SIG-M5 treated with dmso at 0.1 percent for 504 hours (cell line): ENCODE data around the gene LIMK2.
"Not testable (repeated sequence)": the region's sequence is repeated elsewhere in the genome, so short reads cannot be mapped to it uniquely, and the experiment has no call there.

Experiments used
- DNase-seq: peaks from one replicate; lab custom pipeline; 2025; ENCODE audit not compliant: unreplicated experiment; lab: John Stamatoyannopoulos, UW

LIMK2 gene

DNA sequence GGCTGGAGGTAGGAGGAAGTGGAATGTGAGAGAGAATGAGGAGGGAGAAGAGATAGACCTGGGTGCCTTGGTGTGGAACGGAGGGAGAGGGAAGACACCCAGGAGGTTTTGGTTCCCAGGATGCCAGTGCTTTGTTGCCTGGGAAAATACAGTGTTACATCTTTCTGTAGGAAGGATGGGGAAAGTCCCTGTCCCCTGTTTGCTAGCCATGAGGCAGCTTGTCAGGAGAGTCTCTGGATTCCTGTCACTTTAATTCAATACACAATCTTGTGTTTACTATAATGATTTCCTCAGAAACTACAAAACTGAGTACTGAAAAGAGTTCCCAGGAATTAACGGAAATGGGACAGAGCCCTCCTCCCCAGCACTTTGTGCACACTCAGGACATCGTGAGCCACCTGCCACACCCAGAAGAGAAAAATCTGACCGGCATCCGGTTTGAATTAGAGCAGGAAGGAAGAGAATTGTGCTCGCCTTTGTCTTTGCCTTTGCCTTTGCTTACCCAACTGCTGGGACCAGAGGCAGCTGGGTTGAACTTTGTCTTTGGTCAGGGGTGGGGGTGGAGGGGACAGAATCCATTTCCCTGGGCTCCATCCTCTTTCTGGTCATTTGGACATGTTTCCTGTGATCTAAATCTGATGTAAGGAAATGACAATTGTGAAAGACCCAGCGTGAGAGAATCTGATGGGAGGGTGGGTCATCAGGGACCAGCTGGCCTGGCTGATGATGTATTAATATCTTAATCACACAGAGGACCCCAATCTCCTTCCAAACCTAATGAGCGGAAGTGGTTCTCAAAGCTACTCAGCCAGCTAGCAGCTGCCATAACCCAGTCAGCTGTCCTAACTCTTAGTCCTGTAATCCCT lies 1.3 kb upstream of the LIMK2 start:
- DNase-seq, result no peak

GRCh38 chr22:31211482-31211861 lies 626 bp upstream of the LIMK2 start:
- no peak for DNase-seq

- no peak for DNase-seq
Measured at GRCh38 chr22:31212783-31213629, 908 bp downstream of the LIMK2 start.

GRCh38 chr22:31215018-31215535 lies 3.0 kb downstream of the LIMK2 start:
- no peak for DNase-seq

DNA sequence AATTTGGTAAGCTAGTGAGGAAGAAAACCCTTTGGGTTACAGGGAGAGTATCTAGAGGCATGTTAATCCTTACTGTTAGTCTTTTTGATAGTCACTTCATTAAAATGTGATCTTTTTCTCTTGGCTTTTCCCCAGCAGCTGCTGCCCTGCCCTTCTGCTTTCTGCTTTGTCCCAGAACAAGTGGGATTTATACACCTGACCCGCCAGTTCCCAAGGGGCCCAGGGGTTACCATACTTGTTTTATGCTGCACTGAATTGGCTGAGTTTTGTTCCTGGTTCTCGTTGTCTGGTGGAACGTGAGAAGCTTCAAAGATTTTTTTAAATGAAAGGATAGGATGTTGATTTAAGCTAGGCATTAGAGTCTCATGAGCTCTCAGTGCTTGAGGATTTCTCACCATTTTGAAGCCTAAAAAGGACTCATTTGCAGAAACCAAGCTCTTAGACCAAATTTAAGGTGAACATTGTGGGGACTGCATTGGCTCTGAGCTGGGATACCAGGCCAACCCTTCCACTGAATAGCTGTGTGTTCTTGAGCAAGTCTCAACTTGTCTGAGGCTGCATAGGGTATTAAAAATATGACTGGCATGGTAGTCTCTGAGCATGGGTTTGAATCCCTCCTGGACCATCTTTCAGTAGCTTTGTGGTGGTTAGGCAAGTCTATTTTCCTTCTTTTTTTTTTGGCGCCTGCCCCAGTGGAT lies 6.6 kb downstream of the LIMK2 start:
- no peak for DNase-seq

- no peak for DNase-seq
Measured at GRCh38 chr22:31221084-31221483, 9.0 kb downstream of the LIMK2 start.

DNA sequence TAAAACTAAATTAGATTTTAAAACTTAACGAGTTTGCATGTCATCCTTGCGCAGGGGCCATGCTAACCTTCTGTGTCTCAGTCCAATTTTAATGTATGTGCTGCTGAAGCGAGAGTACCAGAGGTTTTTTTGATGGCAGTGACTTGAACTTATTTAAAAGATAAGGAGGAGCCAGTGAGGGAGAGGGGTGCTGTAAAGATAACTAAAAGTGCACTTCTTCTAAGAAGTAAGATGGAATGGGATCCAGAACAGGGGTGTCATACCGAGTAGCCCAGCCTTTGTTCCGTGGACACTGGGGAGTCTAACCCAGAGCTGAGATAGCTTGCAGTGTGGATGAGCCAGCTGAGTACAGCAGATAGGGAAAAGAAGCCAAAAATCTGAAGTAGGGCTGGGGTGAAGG lies 10.6 kb downstream of the LIMK2 start:
- no peak for DNase-seq

DNA sequence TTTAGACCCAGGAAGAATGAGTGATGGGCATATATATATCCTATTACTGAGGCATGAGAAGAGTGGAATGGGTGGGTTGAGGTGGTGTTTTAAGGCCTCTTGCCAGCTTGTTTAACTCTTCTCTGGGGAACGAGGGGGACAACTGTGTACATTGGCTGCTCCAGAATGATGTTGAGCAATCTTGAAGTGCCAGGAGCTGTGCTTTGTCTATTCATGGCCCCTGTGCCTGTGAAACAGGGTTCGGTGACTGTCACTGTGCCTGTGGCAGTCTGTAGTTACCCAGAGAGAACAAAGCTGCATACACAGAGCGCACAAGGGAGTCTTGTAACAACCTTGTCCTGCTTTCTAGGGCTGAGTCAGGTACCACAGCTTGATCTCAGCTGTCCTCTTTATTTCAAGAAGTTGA lies 11.7 kb downstream of the LIMK2 start:
- peak; percentile 25 for DNase-seq

DNA sequence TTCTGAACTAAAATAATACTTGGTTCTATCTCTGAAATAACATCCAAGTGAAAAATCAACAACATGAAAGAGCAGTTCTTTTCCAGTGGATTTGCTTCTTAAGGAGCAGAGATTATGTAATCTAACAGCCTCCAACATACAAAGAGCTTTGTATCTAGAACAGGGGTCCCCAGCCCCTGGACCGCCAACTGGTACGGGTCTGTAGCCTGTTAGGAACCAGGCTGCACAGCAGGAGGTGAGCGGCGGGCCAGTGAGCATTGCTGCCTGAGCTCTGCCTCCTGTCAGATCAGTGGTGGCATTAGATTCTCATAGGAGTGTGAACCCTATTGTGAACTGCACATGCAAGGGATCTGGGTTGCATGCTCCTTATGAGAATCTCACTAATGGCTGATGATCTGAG lies 12.6 kb downstream of the LIMK2 start:
- not testable (repeated sequence) for DNase-seq

DNA sequence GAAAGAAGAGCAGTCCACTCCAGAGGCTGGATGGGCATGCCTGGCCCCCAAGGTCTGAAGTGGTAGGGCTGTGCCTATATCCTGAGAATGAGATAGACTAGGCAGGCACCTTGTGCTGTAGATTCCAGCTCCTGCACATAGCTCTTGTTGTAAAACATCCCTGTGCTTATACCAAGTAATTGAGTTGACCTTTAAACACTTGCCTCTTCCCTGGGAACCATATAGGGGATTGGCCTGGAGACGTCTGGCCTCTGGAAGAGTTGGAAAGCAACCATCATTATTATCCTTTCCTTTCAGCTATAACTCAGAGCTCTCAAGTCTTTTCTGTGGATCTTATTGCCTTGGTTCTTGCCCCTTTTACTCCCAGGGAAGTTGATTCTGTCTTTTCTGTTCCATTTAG lies 15.1 kb downstream of the LIMK2 start:
- no peak for DNase-seq

DNA sequence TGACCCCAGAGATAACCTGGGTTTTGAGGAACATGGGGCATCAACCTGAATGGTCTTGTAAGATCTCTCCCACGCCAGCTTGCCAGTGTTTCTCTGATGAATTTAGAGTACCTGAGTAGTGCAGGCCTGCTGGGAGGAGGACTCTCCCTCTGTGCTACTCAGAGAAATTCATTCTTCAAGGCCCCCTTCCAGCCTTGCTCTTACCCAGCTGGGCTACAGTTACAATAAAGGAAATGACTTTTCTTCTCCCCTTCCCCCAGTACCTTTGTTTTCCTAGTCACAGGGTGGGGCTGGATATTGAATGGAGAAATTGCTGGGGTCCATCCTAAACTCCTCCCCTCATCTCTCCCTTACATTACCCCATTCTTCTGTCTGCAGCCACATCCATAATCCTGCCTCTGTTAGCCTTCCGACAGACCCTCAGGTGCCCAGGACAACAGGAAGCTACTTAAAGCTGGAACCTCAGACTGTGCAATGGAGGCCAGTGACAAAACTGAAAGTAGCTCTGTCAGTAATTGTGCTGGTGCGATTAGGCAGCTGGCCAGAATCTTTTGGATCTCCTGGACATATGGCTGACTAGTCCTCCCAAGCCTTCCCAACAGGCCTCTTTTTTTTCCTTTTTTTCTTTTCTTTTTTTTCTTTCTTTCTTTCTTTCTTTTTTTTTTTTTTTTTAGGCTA lies 17.4 kb downstream of the LIMK2 start:
- DNase-seq, result no peak

- peak; percentile 82 for DNase-seq
Measured at GRCh38 chr22:31230155-31230870, 18.2 kb downstream of the LIMK2 start.

DNA sequence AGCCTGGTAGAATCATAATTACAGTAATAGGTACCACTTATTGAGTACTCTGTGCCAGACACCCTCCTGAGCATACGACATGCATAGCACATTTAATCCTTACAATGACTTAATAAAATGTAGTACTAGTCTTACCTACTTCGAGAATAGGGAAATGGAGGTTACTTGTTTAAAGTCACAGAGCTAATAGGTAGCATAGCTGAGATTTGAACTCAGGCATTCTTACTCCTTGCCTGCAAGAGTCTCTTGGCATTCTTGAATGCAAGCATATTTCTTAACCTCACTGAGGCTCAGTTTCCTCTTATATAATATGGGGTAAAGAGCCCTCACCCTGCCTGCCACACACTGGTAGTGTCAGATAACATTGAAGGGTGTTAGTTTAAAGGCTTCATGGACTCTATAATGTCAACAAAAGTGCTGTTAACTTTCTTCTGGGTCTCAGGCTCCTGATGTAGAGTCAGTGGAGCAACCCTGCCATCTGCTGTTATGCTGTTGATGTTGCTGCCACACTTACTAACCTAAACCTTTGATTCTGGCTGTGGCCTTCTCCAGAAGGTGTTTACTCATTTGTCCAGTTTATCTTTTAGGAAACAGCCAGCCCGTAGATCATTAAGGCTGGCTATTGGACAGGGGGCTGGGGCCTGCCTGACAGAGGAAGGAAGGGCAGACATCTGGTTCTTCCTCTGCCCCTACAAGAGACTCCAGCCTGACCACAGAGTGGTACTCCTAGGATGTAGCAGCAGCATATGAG lies 18.9 kb downstream of the LIMK2 start:
- DNase-seq, result peak; percentile 21

- no peak for DNase-seq
Measured at GRCh38 chr22:31233001-31233400, 20.9 kb downstream of the LIMK2 start.

- no peak for DNase-seq
Measured at GRCh38 chr22:31235081-31235480, 23.0 kb downstream of the LIMK2 start.

DNA sequence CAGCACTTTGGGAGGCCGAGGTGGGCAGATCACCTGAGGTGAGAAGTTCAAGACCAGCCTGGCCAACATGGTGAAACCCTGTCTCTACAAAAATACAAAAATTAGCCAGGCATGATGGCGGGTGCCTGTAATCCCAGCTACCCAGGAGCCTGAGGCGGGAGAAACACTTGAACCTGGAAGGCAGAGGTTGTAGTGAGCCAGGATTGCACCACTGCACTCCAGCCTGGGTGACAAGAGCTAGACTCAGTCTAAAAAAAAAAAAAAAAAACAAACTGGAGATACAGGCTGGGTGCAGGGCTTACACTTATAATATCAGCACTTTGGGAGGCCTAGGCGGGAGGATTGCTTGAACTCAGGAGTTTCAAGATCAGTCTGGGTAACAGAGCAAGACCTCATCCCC lies 23.9 kb downstream of the LIMK2 start:
- DNase-seq, result not testable (repeated sequence)

DNA sequence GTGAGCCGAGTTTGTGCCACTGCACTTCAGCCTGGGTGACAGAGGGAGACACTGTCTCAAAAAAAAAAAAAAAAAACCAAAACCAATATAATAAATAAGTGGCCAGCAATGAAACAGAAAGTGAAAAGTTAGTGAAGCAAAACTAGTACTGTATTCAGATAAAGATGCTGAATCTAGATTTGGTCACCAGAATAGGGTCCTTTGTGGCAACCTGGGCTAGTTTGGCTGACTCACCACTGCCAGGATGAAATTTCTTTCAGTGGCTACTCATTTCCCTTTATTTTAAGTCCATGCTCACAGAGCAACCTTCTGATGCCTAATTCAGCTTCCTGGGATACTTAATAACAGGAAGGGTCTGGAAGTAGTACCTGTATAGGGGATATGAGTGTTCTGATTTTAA lies 26.0 kb downstream of the LIMK2 start:
- DNase-seq, result no peak

DNA sequence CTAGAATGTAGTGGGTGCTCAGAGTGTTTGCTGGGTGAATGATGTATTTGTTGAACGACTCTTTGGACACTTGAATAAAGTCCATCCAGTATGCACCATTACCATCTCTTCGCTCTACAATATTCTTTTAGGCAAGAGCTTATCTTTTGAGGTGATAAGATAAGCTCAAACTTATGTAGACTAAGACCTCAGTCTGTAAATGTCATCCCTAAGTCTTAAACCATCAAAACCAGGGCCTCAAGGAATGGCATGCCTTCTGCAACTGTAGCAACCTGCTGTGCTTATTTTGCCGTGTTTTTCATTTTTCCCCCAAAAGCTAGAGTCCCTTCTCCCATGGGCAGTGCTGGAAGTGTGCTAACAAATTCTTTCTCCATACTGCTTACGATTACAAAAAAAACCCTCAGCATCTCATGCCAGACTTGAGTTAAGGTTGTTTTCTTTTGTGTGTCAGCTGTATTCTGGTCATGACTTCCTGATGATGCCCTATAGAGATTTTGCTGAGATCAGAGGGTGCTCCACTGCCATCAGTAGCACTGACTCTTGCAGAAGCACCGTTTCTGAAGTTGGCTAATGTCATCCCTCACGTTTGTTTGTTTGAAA lies 27.8 kb downstream of the LIMK2 start:
- no peak for DNase-seq

DNA sequence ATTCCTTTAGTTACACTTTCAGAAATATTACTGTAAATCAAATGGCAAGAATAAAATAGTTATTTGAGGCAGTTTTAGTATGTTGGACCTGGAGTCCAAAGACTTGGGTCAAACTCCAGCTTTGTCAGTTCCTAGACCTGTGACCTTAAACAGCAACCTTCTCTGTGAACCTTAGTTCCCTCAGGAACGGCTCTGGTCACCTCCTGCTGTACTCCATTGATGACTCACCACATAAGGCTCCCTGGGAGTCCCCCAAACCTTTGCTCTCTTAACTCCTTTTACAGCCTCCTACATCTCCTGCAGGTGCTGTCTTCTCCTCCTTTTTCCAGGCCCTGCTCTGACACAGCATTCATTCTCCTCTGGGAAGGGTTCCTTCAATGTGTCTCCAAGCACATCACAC lies 29.1 kb downstream of the LIMK2 start:
- no peak for DNase-seq
